Natural killer cell (primary cell): ENCODE data around the gene ATP10D. TPM values are rescaled to one million over a fixed set of nuclear protein-coding genes. Genes with fewer than 3 reads are reported as not detected.

Source experiments
- ATAC-seq, 3 donors: fragments of 150-1000 bp in 2 of 3; fragments of 200-7000 bp in 1 of 3; cut with Tn5 transposase; 1 replicate in 1 of 3; 2 replicates in 2 of 3; pipeline ENCODE4 v1.10.0; 2021; ENCODE audit warnings: mild to moderate bottlenecking in 2 of 3, moderate library complexity in 2 of 3
- DNase-seq, 2 donors: peaks; one replicate each; pipeline versions ENCODE4 v3.0.0 to v3.0.0-alpha.2; 2013 to 2021; ENCODE audit warnings: mixed read lengths in 1 of 2
- H3K27ac ChIP-seq: one replicate; pipeline ENCODE4 v1.5.1; 2013; ENCODE audit warnings: mild to moderate bottlenecking, low read length
- H3K27me3 ChIP-seq: one replicate; pipeline ENCODE4 v1.6.1; 2013; ENCODE audit warnings: low read length; ENCODE audit not compliant: control insufficient read depth, insufficient read depth
- H3K36me3 ChIP-seq: one replicate; pipeline ENCODE4 v1.6.1; 2013; ENCODE audit warnings: low read length; ENCODE audit not compliant: control insufficient read depth, insufficient read depth
- H3K4me1 ChIP-seq: one replicate; pipeline ENCODE4 v1.6.1; 2013; ENCODE audit warnings: low read length; ENCODE audit not compliant: control insufficient read depth, insufficient read depth
- H3K4me3 ChIP-seq: one replicate; pipeline ENCODE4 v1.5.1; 2013; ENCODE audit warnings: low read length
- H3K9me3 ChIP-seq: one replicate; pipeline ENCODE4 v1.6.1; 2013; ENCODE audit warnings: low read length; ENCODE audit not compliant: control insufficient read depth, insufficient read depth
- H3K27ac Mint-ChIP-seq, 2 donors: one replicate each; pipeline ENCODE4 v1.8.0; 2022; ENCODE audit warnings: mild to moderate bottlenecking in 2 of 2, mixed read lengths in 2 of 2, moderate library complexity in 1 of 2
- H3K27me3 Mint-ChIP-seq, 2 donors: one replicate each; pipeline ENCODE4 v1.8.0; 2022; ENCODE audit warnings: low read depth in 2 of 2, mixed read lengths in 2 of 2
- H3K36me3 Mint-ChIP-seq: one replicate; pipeline ENCODE4 v1.8.0; 2022; ENCODE audit warnings: mixed read lengths
- H3K4me1 Mint-ChIP-seq, 2 donors: one replicate each; pipeline ENCODE4 v1.8.0; 2022; ENCODE audit warnings: mixed read lengths in 2 of 2
- H3K4me3 Mint-ChIP-seq: one replicate; pipeline ENCODE4 v1.8.0; 2022; ENCODE audit warnings: mild to moderate bottlenecking, moderate library complexity, mixed read lengths
- H3K9me3 Mint-ChIP-seq, 2 donors: one replicate each; pipeline ENCODE4 v1.8.0; 2022; ENCODE audit warnings: mixed read lengths in 2 of 2
- WGBS: methylation state at CpG from one replicate; pipeline ENCODE4 v1.1.7; 2013; ENCODE audit warnings: missing lambda C conversion rate; ENCODE audit not compliant: insufficient coverage; 5-methylcytosine and 5-hydroxymethylcytosine counted together
- intact Hi-C: fragments of 100-400 bp; cut with micrococcal nuclease; formaldehyde crosslinking; loops from one replicate; pipeline ENCODE4 v1.14.2; 2022
- total RNA-seq, 4 donors: library from RNA; stranded (reverse); fragments of 120-200 nt in 1 of 4; gene quantifications; one replicate each; pipeline versions ENCODE4 v1.2.3 to v1.2.4, GENCODE V29; 2013 to 2022
- TF ChIP-seq, protein P1 (sequence below): fragments of 200-600 bp; IDR thresholded peaks from one replicate; pipeline ENCODE4 v1.8.0; 2022; ENCODE audit warnings: antibody characterized with exemption

ATP10D gene
- total RNA-seq, 3 donors from 2014 or later (not counting 1 experiment from before 2014, with no cell fraction given) = 19.8 to 79.3 (median 28.0) TPM

DNA sequence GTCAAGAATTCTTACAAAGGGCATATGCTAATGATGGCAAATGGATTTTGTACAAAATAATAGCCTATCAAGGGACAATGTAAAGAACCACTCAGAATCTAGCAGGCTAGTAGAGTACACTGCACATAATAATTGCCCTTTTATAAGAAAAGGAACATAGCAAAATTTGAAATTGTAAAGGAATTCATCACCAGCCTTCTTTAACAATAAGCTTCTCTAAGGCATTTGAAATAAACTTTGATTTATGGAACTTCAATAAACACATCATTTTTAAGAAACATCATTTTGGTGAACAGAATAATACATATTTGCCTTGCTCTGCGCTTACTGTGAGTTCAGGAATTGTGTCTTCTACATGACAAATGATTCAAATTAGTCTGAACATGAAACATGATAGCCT, 9.7 kb upstream of the ATP10D start:
- no peaks in the 10 kb centered on the region for H3K9me3 ChIP-seq
- TF ChIP-seq, protein P1, sequence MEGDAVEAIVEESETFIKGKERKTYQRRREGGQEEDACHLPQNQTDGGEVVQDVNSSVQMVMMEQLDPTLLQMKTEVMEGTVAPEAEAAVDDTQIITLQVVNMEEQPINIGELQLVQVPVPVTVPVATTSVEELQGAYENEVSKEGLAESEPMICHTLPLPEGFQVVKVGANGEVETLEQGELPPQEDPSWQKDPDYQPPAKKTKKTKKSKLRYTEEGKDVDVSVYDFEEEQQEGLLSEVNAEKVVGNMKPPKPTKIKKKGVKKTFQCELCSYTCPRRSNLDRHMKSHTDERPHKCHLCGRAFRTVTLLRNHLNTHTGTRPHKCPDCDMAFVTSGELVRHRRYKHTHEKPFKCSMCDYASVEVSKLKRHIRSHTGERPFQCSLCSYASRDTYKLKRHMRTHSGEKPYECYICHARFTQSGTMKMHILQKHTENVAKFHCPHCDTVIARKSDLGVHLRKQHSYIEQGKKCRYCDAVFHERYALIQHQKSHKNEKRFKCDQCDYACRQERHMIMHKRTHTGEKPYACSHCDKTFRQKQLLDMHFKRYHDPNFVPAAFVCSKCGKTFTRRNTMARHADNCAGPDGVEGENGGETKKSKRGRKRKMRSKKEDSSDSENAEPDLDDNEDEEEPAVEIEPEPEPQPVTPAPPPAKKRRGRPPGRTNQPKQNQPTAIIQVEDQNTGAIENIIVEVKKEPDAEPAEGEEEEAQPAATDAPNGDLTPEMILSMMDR = no peak
- no peak overlapping the region for H3K4me3 ChIP-seq
- 100% methylated on average over 1 of the region's 1 CpG for WGBS
- intact Hi-C loops = no loop called here
- H3K36me3 ChIP-seq = no peaks in the 10 kb centered on the region
- H3K4me1 Mint-ChIP-seq = no peaks in the 10 kb centered on the region
- H3K4me3 Mint-ChIP-seq = no peak overlapping the region
- H3K27me3 Mint-ChIP-seq = peaks cover 0 to 3% of the 10 kb centered on the region in 2 donors
- no peaks in the 10 kb centered on the region for H3K4me1 ChIP-seq
- ATAC-seq (no peak), DNase-seq (no peak)
- H3K36me3 Mint-ChIP-seq = no peaks in the 10 kb centered on the region
- no peaks in the 10 kb centered on the region for H3K9me3 Mint-ChIP-seq
- H3K27me3 ChIP-seq = no peaks in the 10 kb centered on the region
- H3K27ac Mint-ChIP-seq = no peak overlapping the region
- H3K27ac ChIP-seq = no peak overlapping the region

- H3K4me1 ChIP-seq = no peaks in the 10 kb centered on the region
- no peaks in the 10 kb centered on the region for H3K27me3 ChIP-seq
- TF ChIP-seq, protein P1 = no peak
- ATAC-seq (no peak), DNase-seq (no peak)
- no peaks in the 10 kb centered on the region for H3K9me3 ChIP-seq
- H3K36me3 Mint-ChIP-seq = no peaks in the 10 kb centered on the region
- no peak overlapping the region for H3K4me3 Mint-ChIP-seq
- no peaks in the 10 kb centered on the region for H3K9me3 Mint-ChIP-seq
- H3K27ac Mint-ChIP-seq = no peak overlapping the region
- intact Hi-C loops = no loop called here
- no peaks in the 10 kb centered on the region for H3K27me3 Mint-ChIP-seq
- H3K4me3 ChIP-seq = no peak overlapping the region
- WGBS = 91% methylated on average over 4 of the region's 4 CpGs
- H3K36me3 ChIP-seq = no peaks in the 10 kb centered on the region
- no peak overlapping the region for H3K27ac ChIP-seq
- peaks cover 5 to 6% of the 10 kb centered on the region in 2 donors for H3K4me1 Mint-ChIP-seq
Measured at GRCh38 chr4:47478804-47479203, 6.3 kb upstream of the ATP10D start.

DNA sequence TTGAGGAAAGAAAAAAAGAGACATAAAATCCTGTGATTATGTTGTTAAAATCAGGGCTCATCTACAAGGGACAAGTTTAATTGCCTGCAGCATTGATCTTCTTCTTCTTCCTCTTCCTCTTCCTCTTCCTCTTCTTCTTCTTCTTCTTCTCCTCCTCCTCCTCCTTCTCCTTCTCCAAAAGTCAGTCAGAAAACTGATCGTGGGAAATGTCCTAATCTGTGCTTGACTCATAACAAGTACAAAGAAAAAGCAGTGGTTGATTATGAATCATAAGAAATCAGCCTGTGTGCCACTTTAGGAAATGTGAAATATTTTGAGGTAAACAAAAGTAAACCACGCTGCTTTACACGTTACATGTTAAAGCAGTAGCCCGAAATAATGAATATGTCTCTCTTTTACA, 2.7 kb upstream of the ATP10D start:
- intact Hi-C loops = no loop called here
- peak in 1 of 2 donors; percentile 7 for DNase-seq

More for the DNA sequence above, 2.7 kb upstream of the ATP10D start:
- no peaks in the 10 kb centered on the region for H3K36me3 ChIP-seq
- H3K4me1 Mint-ChIP-seq = peaks cover 25 to 26% of the 10 kb centered on the region in 2 donors
- H3K27me3 ChIP-seq = no peaks in the 10 kb centered on the region
- ATAC-seq = peak in 1 of 3 donors; percentile 12
- no peaks in the 10 kb centered on the region for H3K36me3 Mint-ChIP-seq
- H3K4me3 ChIP-seq = no peak overlapping the region
- H3K9me3 ChIP-seq = no peaks in the 10 kb centered on the region
- TF ChIP-seq, protein P1 = no peak
- no peaks in the 10 kb centered on the region for H3K27me3 Mint-ChIP-seq
- no peak overlapping the region for H3K27ac ChIP-seq
- no peaks in the 10 kb centered on the region for H3K9me3 Mint-ChIP-seq
- peaks cover 4% of the 10 kb centered on the region for H3K4me1 ChIP-seq
- H3K27ac Mint-ChIP-seq = peak overlapping the region; percentile 14 to 58
- WGBS = 14% methylated on average over 1 of the region's 4 CpGs
- no peak overlapping the region for H3K4me3 Mint-ChIP-seq
